ENCODE data around the gene ABCG2. TPM values are rescaled to one million over a fixed set of nuclear protein-coding genes. Genes with fewer than 3 reads are reported as not detected.

The ABCG2 gene
- total and polyA plus RNA-seq, 7 experiments from 2014 or later = 0.26 to 0.67 (median 0.46) TPM; not detected in 3

- ChIA-PET CTCF (no interaction called here), POLR2A (no interaction called here)
- H3K9me3 Mint-ChIP-seq = peaks cover 0 to 3% (median 0%) of the 10 kb centered on the region in 11 donors
- no peaks in the 10 kb centered on the region for H3K36me3 Mint-ChIP-seq
- no peak overlapping the region for H3K4me3 ChIP-seq (ENCODE audit: low read length)
- no peak for ATAC-seq
- no peak overlapping the region for H3K27ac ChIP-seq (ENCODE audit: low read depth, low read length)
- no peak overlapping the region for H3K27ac Mint-ChIP-seq
- no peaks in the 10 kb centered on the region for H3K4me1 ChIP-seq (ENCODE audit: control insufficient read depth in 2 of 2, insufficient read depth in 2 of 2, low read length in 2 of 2)
- intact Hi-C loops (cut with micrococcal nuclease) = no loop called here
- peaks cover 0 to 5% (median 2%) of the 10 kb centered on the region in 7 donors for H3K4me1 Mint-ChIP-seq
- H3K9me3 ChIP-seq (ENCODE audit: control insufficient read depth in 2 of 3, low read length in 3 of 3) = no peaks in the 10 kb centered on the region
- no peaks in the 10 kb centered on the region for H3K27me3 ChIP-seq (ENCODE audit: control insufficient read depth in 2 of 2, insufficient read depth in 2 of 2, low read length in 2 of 2)
- no peak overlapping the region for H3K4me3 Mint-ChIP-seq
- DNase-seq = no peak
- H3K36me3 ChIP-seq (ENCODE audit: control insufficient read depth in 2 of 3, insufficient read depth in 3 of 3, low read length in 3 of 3) = no peaks in the 10 kb centered on the region
- H3K27me3 Mint-ChIP-seq = peaks cover 0 to 7% (median 3%) of the 10 kb centered on the region in 5 donors
Observed at GRCh38 chr4:88188738-88189417, 30.4 kb upstream of the ABCG2 start.

GRCh38 chr4:88187766-88188165 lies 29.3 kb upstream of the ABCG2 start:
- Histone ChIP-seq H3K36me3 (ENCODE audit: control insufficient read depth in 2 of 3, insufficient read depth in 3 of 3, low read length in 3 of 3) (no peaks in the 10 kb centered on the region), H3K27me3 (ENCODE audit: control insufficient read depth in 2 of 2, insufficient read depth in 2 of 2, low read length in 2 of 2) (no peaks in the 10 kb centered on the region), H3K4me3 (ENCODE audit: low read length) (no peak overlapping the region), H3K27ac (ENCODE audit: low read depth, low read length) (no peak overlapping the region), H3K4me1 (ENCODE audit: control insufficient read depth in 2 of 2, insufficient read depth in 2 of 2, low read length in 2 of 2) (no peaks in the 10 kb centered on the region), H3K9me3 (ENCODE audit: control insufficient read depth in 2 of 3, low read length in 3 of 3) (no peaks in the 10 kb centered on the region)
- ChIA-PET POLR2A (no interaction called here), CTCF (no interaction called here)
- H3K9me3 Mint-ChIP-seq = peaks cover 0 to 5% (median 0%) of the 10 kb centered on the region in 11 donors
- DNase-seq (no peak), ATAC-seq (no peak)
- peaks cover 0 to 3% (median 0%) of the 10 kb centered on the region in 5 donors for H3K36me3 Mint-ChIP-seq
- H3K27me3 Mint-ChIP-seq = peaks cover 0 to 10% (median 4%) of the 10 kb centered on the region in 5 donors
- intact Hi-C loops (cut with micrococcal nuclease) = no loop called here
- no peak overlapping the region for H3K4me3 Mint-ChIP-seq
- no peak overlapping the region for H3K27ac Mint-ChIP-seq
- peaks cover 0 to 9% (median 3%) of the 10 kb centered on the region in 7 donors for H3K4me1 Mint-ChIP-seq

- no peaks in the 10 kb centered on the region for H3K36me3 ChIP-seq (ENCODE audit: control insufficient read depth in 2 of 3, insufficient read depth in 3 of 3, low read length in 3 of 3)
- ChIA-PET POLR2A (no interaction called here), CTCF (no interaction called here)
- ATAC-seq (no peak), DNase-seq (no peak)
- H3K4me1 ChIP-seq (ENCODE audit: control insufficient read depth in 2 of 2, insufficient read depth in 2 of 2, low read length in 2 of 2) = no peaks in the 10 kb centered on the region
- H3K4me3 ChIP-seq (ENCODE audit: low read length) = no peak overlapping the region
- Mint-ChIP-seq H3K36me3 (peaks cover 0 to 13% (median 0%) of the 10 kb centered on the region in 5 donors), H3K27me3 (peaks cover 0 to 13% (median 4%) of the 10 kb centered on the region in 5 donors), H3K4me1 (peaks cover 0 to 20% (median 4%) of the 10 kb centered on the region in 7 donors), H3K27ac (no peak overlapping the region), H3K9me3 (peaks cover 0 to 14% (median 0%) of the 10 kb centered on the region in 11 donors), H3K4me3 (no peak overlapping the region)
- no peaks in the 10 kb centered on the region for H3K27me3 ChIP-seq (ENCODE audit: control insufficient read depth in 2 of 2, insufficient read depth in 2 of 2, low read length in 2 of 2)
- intact Hi-C loops (cut with micrococcal nuclease) = no loop called here
- no peak overlapping the region for H3K27ac ChIP-seq (ENCODE audit: low read depth, low read length)
- no peaks in the 10 kb centered on the region for H3K9me3 ChIP-seq (ENCODE audit: control insufficient read depth in 2 of 3, low read length in 3 of 3)
Observed at GRCh38 chr4:88185906-88186305, 27.5 kb upstream of the ABCG2 start.

- Mint-ChIP-seq H3K9me3 (peaks cover 0 to 23% (median 6%) of the 10 kb centered on the region in 11 donors), H3K4me1 (peaks cover 0 to 18% (median 4%) of the 10 kb centered on the region in 7 donors), H3K27me3 (peaks cover 5 to 26% (median 11%) of the 10 kb centered on the region in 5 donors), H3K27ac (no peak overlapping the region), H3K4me3 (no peak overlapping the region), H3K36me3 (peaks cover 0 to 16% (median 10%) of the 10 kb centered on the region in 5 donors)
- Histone ChIP-seq H3K4me3 (ENCODE audit: low read length) (no peak overlapping the region), H3K27ac (ENCODE audit: low read depth, low read length) (no peak overlapping the region), H3K9me3 (ENCODE audit: control insufficient read depth in 2 of 3, low read length in 3 of 3) (no peaks in the 10 kb centered on the region), H3K27me3 (ENCODE audit: control insufficient read depth in 2 of 2, insufficient read depth in 2 of 2, low read length in 2 of 2) (no peaks in the 10 kb centered on the region), H3K36me3 (ENCODE audit: control insufficient read depth in 2 of 3, insufficient read depth in 3 of 3, low read length in 3 of 3) (no peaks in the 10 kb centered on the region), H3K4me1 (ENCODE audit: control insufficient read depth in 2 of 2, insufficient read depth in 2 of 2, low read length in 2 of 2) (no peaks in the 10 kb centered on the region)
- DNase-seq = no peak
- POLR2A ChIA-PET = no interaction called here
- no peak for ATAC-seq
- CTCF ChIA-PET = no interaction called here
- intact Hi-C loops (cut with micrococcal nuclease) = no loop called here
Observed at GRCh38 chr4:88179261-88179660, 20.8 kb upstream of the ABCG2 start.

GRCh38 chr4:88178626-88179231 lies 20.3 kb upstream of the ABCG2 start:
- Mint-ChIP-seq H3K36me3 (peaks cover 0 to 16% (median 10%) of the 10 kb centered on the region in 5 donors), H3K4me1 (peaks cover 0 to 18% (median 4%) of the 10 kb centered on the region in 7 donors), H3K4me3 (no peak overlapping the region), H3K27ac (no peak overlapping the region), H3K27me3 (peaks cover 2 to 22% (median 11%) of the 10 kb centered on the region in 5 donors), H3K9me3 (peaks cover 0 to 22% (median 3%) of the 10 kb centered on the region in 11 donors)
- Histone ChIP-seq H3K27ac (ENCODE audit: low read depth, low read length) (no peak overlapping the region), H3K36me3 (ENCODE audit: control insufficient read depth in 2 of 3, insufficient read depth in 3 of 3, low read length in 3 of 3) (no peaks in the 10 kb centered on the region), H3K27me3 (ENCODE audit: control insufficient read depth in 2 of 2, insufficient read depth in 2 of 2, low read length in 2 of 2) (no peaks in the 10 kb centered on the region), H3K4me1 (ENCODE audit: control insufficient read depth in 2 of 2, insufficient read depth in 2 of 2, low read length in 2 of 2) (no peaks in the 10 kb centered on the region), H3K9me3 (ENCODE audit: control insufficient read depth in 2 of 3, low read length in 3 of 3) (no peaks in the 10 kb centered on the region), H3K4me3 (ENCODE audit: low read length) (no peak overlapping the region)
- ATAC-seq = no peak
- intact Hi-C loops (cut with micrococcal nuclease) = no loop called here
- ChIA-PET POLR2A (no interaction called here), CTCF (no interaction called here)
- DNase-seq = no peak

GRCh38 chr4:88177983-88178625 lies 19.7 kb upstream of the ABCG2 start:
- no peaks in the 10 kb centered on the region for H3K36me3 ChIP-seq (ENCODE audit: control insufficient read depth in 2 of 3, insufficient read depth in 3 of 3, low read length in 3 of 3)
- Mint-ChIP-seq H3K36me3 (peaks cover 0 to 15% (median 10%) of the 10 kb centered on the region in 5 donors), H3K27me3 (peaks cover under 1 to 22% (median 11%) of the 10 kb centered on the region in 5 donors), H3K9me3 (peaks cover 0 to 22% (median 3%) of the 10 kb centered on the region in 11 donors), H3K27ac (no peak overlapping the region), H3K4me1 (peaks cover 0 to 14% (median 4%) of the 10 kb centered on the region in 7 donors), H3K4me3 (no peak overlapping the region)
- no peaks in the 10 kb centered on the region for H3K4me1 ChIP-seq (ENCODE audit: control insufficient read depth in 2 of 2, insufficient read depth in 2 of 2, low read length in 2 of 2)
- intact Hi-C loops (cut with micrococcal nuclease) = no loop called here
- no peak overlapping the region for H3K27ac ChIP-seq (ENCODE audit: low read depth, low read length)
- no peak overlapping the region for H3K4me3 ChIP-seq (ENCODE audit: low read length)
- ChIA-PET POLR2A (no interaction called here), CTCF (interaction anchor here (0.6 kb wide), 1 partner anchor 245 kb away, joined by 4 read pairs; no protein-coding TSS in a partner anchor)
- peak; percentile 90 for ATAC-seq
- no peak for DNase-seq
- no peaks in the 10 kb centered on the region for H3K9me3 ChIP-seq (ENCODE audit: control insufficient read depth in 2 of 3, low read length in 3 of 3)
- H3K27me3 ChIP-seq (ENCODE audit: control insufficient read depth in 2 of 2, insufficient read depth in 2 of 2, low read length in 2 of 2) = no peaks in the 10 kb centered on the region
